GM12864 (cell line): ENCODE results near the gene OR5K2.

ENCODE experiments used
- DNase-seq: peaks from one replicate; pipeline ENCODE4 v3.0.0-alpha.2; 2011; ENCODE audit warnings: low read depth
- H3K4me3 ChIP-seq: 2 replicates; pipeline ENCODE4 v1.5.1; 2011; ENCODE audit warnings: mild to moderate bottlenecking, low read depth, low read length, control low read depth
- TF ChIP-seq, protein P1 (sequence below): IDR thresholded peaks from 2 replicates; pipeline ENCODE4 v1.5.1; 2011; ENCODE audit warnings: low read depth, mild to moderate bottlenecking, moderate library complexity, low read length, control low read depth, inconsistent platforms; ENCODE audit errors: missing control alignments

The OR5K2 gene

GRCh38 chr3:98462901-98463300 is 34.6 kb upstream of the OR5K2 start, which contains the start of gene OR5K1:
Gene OR5K1 (plus strand): TSS chr3:98463201. CDS start chr3:98469577, 6,376 bp downstream.
- no peak within 1 kb of the TSS for H3K4me3 ChIP-seq
- TF ChIP-seq, protein P1, sequence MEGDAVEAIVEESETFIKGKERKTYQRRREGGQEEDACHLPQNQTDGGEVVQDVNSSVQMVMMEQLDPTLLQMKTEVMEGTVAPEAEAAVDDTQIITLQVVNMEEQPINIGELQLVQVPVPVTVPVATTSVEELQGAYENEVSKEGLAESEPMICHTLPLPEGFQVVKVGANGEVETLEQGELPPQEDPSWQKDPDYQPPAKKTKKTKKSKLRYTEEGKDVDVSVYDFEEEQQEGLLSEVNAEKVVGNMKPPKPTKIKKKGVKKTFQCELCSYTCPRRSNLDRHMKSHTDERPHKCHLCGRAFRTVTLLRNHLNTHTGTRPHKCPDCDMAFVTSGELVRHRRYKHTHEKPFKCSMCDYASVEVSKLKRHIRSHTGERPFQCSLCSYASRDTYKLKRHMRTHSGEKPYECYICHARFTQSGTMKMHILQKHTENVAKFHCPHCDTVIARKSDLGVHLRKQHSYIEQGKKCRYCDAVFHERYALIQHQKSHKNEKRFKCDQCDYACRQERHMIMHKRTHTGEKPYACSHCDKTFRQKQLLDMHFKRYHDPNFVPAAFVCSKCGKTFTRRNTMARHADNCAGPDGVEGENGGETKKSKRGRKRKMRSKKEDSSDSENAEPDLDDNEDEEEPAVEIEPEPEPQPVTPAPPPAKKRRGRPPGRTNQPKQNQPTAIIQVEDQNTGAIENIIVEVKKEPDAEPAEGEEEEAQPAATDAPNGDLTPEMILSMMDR = no peak
- no peak for DNase-seq

DNA sequence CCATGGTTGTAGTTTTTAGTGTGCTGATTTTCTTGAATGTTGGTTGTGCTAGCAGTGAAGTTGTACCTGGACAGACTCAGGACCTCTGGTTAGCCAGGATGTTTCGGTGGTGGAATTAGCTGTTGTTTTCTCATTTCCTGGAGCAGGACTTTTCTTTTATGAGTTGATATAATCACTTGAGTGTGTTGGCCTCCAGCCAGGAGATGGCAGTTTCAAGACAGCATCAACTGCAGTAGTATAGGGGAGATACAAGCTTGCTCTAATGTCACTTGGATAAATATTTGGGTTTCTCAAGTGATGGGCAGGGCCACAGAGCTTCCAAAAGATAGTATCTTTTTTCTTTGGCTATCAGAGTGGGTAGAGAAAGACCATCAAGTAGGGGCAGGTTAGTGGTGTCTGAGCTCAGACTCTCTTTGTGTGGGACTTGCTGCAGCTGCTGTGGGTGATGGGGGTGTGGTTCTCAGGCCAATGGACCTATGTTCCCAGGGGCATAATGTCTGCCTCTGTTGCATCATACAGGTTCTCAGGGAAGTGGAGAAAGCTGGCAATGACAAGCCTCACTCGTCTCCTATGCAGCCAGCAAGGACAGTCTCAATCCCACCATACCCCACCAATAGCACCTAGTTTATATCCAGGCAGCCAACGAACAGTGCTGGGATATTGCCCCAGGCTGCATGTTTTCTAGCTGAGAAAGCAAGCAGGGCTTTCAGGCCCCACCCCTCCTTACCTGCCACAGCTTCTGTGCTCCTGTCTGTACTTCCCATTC is 14.6 kb upstream of the OR5K2 start:
- DNase-seq = no peak
- TF ChIP-seq, protein P1 = no peak

GRCh38 chr3:98483626-98484025 is 13.9 kb upstream of the OR5K2 start:
- TF ChIP-seq, protein P1 = no peak
- no peak overlapping the region for H3K4me3 ChIP-seq
- DNase-seq = no peak

More for the DNA sequence above, 14.6 kb upstream of the OR5K2 start:
- H3K4me3 ChIP-seq = no peak overlapping the region

- no peak overlapping the region for H3K4me3 ChIP-seq
- no peak for DNase-seq
- TF ChIP-seq, protein P1 = no peak
Measured at GRCh38 chr3:98500019-98500418, 2.5 kb downstream of the OR5K2 start.

- TF ChIP-seq, protein P1 = no peak
- DNase-seq = no peak
- no peak overlapping the region for H3K4me3 ChIP-seq
Measured at GRCh38 chr3:98501270-98501669, 3.8 kb downstream of the OR5K2 start.

- TF ChIP-seq, protein P1 = no peak
- no peak overlapping the region for H3K4me3 ChIP-seq
- DNase-seq = no peak
Measured at GRCh38 chr3:98501863-98502576, 4.5 kb downstream of the OR5K2 start.
